WI38 (cell line): ENCODE measurements around the gene OVAAL.

ENCODE experiments used
- H3K4me3 ChIP-seq: 2 replicates; pipeline ENCODE4 v1.5.1; 2011; ENCODE audit warnings: low read depth, mild to moderate bottlenecking, control low read depth, low read length
- CTCF ChIP-seq: IDR thresholded peaks from 2 replicates; pipeline ENCODE4 v1.5.1; 2012; ENCODE audit warnings: low read depth, mild to moderate bottlenecking, control low read depth, low read length

OVAAL gene

GRCh38 chr1:180603850-180604226 is 45.1 kb downstream of the OVAAL start:
- no peak for TF ChIP-seq CTCF
- no peak overlapping the region for H3K4me3 ChIP-seq

- no peak for TF ChIP-seq CTCF
- H3K4me3 ChIP-seq, result no peak overlapping the region
Observed at GRCh38 chr1:180606155-180606554, 47.4 kb downstream of the OVAAL start.

GRCh38 chr1:180609643-180610555 is 51.1 kb downstream of the OVAAL start:
- H3K4me3 ChIP-seq, result no peak overlapping the region
- no peak for TF ChIP-seq CTCF

- no peak for TF ChIP-seq CTCF
- no peak overlapping the region for H3K4me3 ChIP-seq
Observed at GRCh38 chr1:180610556-180611015, 51.8 kb downstream of the OVAAL start.

- no peak for TF ChIP-seq CTCF
- no peak overlapping the region for H3K4me3 ChIP-seq
Observed at GRCh38 chr1:180611016-180611930, 52.5 kb downstream of the OVAAL start.

- no peak overlapping the region for H3K4me3 ChIP-seq
- TF ChIP-seq CTCF, result no peak
Observed at GRCh38 chr1:180612632-180613031, 53.9 kb downstream of the OVAAL start.

- no peak overlapping the region for H3K4me3 ChIP-seq
- no peak for TF ChIP-seq CTCF
Observed at GRCh38 chr1:180614730-180615129, 56.0 kb downstream of the OVAAL start.
